ENCODE measurements around the gene KANK3. TPM values are rescaled to one million over a fixed set of nuclear protein-coding genes. Genes with fewer than 3 reads are reported as not detected.
"Not testable (repeated sequence)": the region's sequence is repeated elsewhere in the genome, so short reads cannot be mapped to it uniquely, and the experiment has no call there.

Gene KANK3
- 1 to 10 TPM; 7.4 to 8.7 TPM for total RNA-seq

GRCh38 chr19:8342684-8343482 lies at the start of gene KANK3:
KANK3 (minus strand) TSS chr19:8343262; CDS start chr19:8337828, 5,434 bp downstream.
- H3K27me3 Mint-ChIP-seq: peaks cover 16% of the 10 kb centered on the region
- H3K9me3 Mint-ChIP-seq: no peaks in the 10 kb centered on the region
- H3K4me1 Mint-ChIP-seq: peaks cover 21% of the 10 kb centered on the region
- H3K27ac Mint-ChIP-seq: peak within 1 kb of the TSS; percentile 64
- H3K36me3 Mint-ChIP-seq (ENCODE audit: low read depth): no peaks in the 10 kb centered on the region
- CTCF ChIA-PET: interaction anchor here (3.6 kb wide), 1 partner anchor 11 kb away, joined by 28 read pairs; no protein-coding TSS in a partner anchor
- DNase-seq: peak; percentile 95
- POLR2A ChIA-PET: interaction anchor here (0.5 to 2.8 kb wide), 7 partner anchors 8 to 119 kb away, joined by 3 to 12 read pairs (median 4); partner anchors contain the start of genes NDUFA7 and RPS28
- H3K4me3 Mint-ChIP-seq: peak within 1 kb of the TSS; percentile 82

- no peak overlapping the region for H3K4me3 Mint-ChIP-seq
- POLR2A ChIA-PET: interaction anchor here (3.1 kb wide), 1 partner anchor 57 kb away, joined by 8 read pairs; no protein-coding TSS in a partner anchor
- H3K4me1 Mint-ChIP-seq: peaks cover 42% of the 10 kb centered on the region
- H3K36me3 Mint-ChIP-seq (ENCODE audit: low read depth): peaks cover 6% of the 10 kb centered on the region
- DNase-seq: no peak
- no peaks in the 10 kb centered on the region for H3K9me3 Mint-ChIP-seq
- CTCF ChIA-PET: interaction anchor here (1.0 to 2.2 kb wide), 2 partner anchors 21 to 38 kb away, joined by 6 to 10 read pairs; partner anchors contain the start of gene MARCHF2
- H3K27me3 Mint-ChIP-seq: no peaks in the 10 kb centered on the region
- H3K27ac Mint-ChIP-seq: no peak overlapping the region
Measured at GRCh38 chr19:8392017-8392591, 49.0 kb upstream of the KANK3 start.

- H3K9me3 Mint-ChIP-seq: peaks cover 2% of the 10 kb centered on the region
- peaks cover 39% of the 10 kb centered on the region for H3K4me1 Mint-ChIP-seq
Measured at GRCh38 chr19:8391198-8392016, 48.3 kb upstream of the KANK3 start.

GRCh38 chr19:8390617-8390981 lies 47.5 kb upstream of the KANK3 start:
- CTCF ChIA-PET: interaction anchor here (1.1 to 2.2 kb wide), 6 partner anchors 23 to 188 kb away, joined by 3 to 10 read pairs (median 4); partner anchors contain the start of gene MARCHF2
- H3K27me3 Mint-ChIP-seq: no peaks in the 10 kb centered on the region
- peak overlapping the region; percentile 71 for H3K4me3 Mint-ChIP-seq
- peaks cover 10% of the 10 kb centered on the region for H3K36me3 Mint-ChIP-seq (ENCODE audit: low read depth)
- POLR2A ChIA-PET: interaction anchor here (1.0 to 3.1 kb wide), 11 partner anchors 11 to 385 kb away, joined by 3 to 12 read pairs (median 6); partner anchors contain the start of genes HNRNPM, MARCHF2, MYO1F and NDUFA7
- DNase-seq: peak; percentile 97
- peaks cover 2% of the 10 kb centered on the region for H3K9me3 Mint-ChIP-seq
- peaks cover 34% of the 10 kb centered on the region for H3K4me1 Mint-ChIP-seq
- peak overlapping the region; percentile 58 for H3K27ac Mint-ChIP-seq

More at GRCh38 chr19:8391198-8392016, 48.3 kb upstream of the KANK3 start:
- Mint-ChIP-seq H3K36me3 (ENCODE audit: low read depth) (peaks cover 10% of the 10 kb centered on the region), H3K27me3 (no peaks in the 10 kb centered on the region), H3K27ac (peak overlapping the region; percentile 58), H3K4me3 (peak overlapping the region; percentile 71)
- DNase-seq: no peak
- ChIA-PET POLR2A (interaction anchor here (1.0 to 3.1 kb wide), 8 partner anchors 12 to 186 kb away, joined by 3 to 12 read pairs (median 8); partner anchors contain the start of genes HNRNPM, MARCHF2, MYO1F and NDUFA7), CTCF (interaction anchor here (1.0 to 2.2 kb wide), 5 partner anchors 22 to 187 kb away, joined by 3 to 10 read pairs (median 6); partner anchors contain the start of gene MARCHF2)

- H3K36me3 Mint-ChIP-seq (ENCODE audit: low read depth): peaks cover 10% of the 10 kb centered on the region
- H3K27me3 Mint-ChIP-seq: no peaks in the 10 kb centered on the region
- peak within 1 kb of the TSS; percentile 93 for H3K4me3 Mint-ChIP-seq
- ChIA-PET POLR2A (interaction anchor here (0.6 to 3.1 kb wide), 13 partner anchors 11 to 384 kb away, joined by 3 to 12 read pairs (median 3); partner anchors contain the start of genes HNRNPM, MARCHF2, MYO1F and NDUFA7), CTCF (interaction anchor here (1.1 to 1.6 kb wide), 5 partner anchors 23 to 189 kb away, joined by 3 to 9 read pairs (median 3); partner anchors contain the start of gene MARCHF2)
- H3K4me1 Mint-ChIP-seq: peaks cover 34% of the 10 kb centered on the region
- peak within 1 kb of the TSS; percentile 98 for H3K27ac Mint-ChIP-seq
- peaks cover 2% of the 10 kb centered on the region for H3K9me3 Mint-ChIP-seq
- peak; percentile 100 for DNase-seq
Measured at GRCh38 chr19:8389891-8390616, 47.0 kb upstream of the KANK3 start, which contains the start of gene RAB11B. RAB11B (plus strand) TSS chr19:8390360; CDS start chr19:8390417, 57 bp downstream.

GRCh38 chr19:8388612-8388958 lies 45.5 kb upstream of the KANK3 start:
- H3K9me3 Mint-ChIP-seq: peaks cover 2% of the 10 kb centered on the region
- H3K36me3 Mint-ChIP-seq (ENCODE audit: low read depth): peaks cover 10% of the 10 kb centered on the region
- CTCF ChIA-PET: interaction anchor here (1.2 kb wide), 1 partner anchor 24 kb away, joined by 3 read pairs; the partner anchor contains the start of gene MARCHF2
- peak overlapping the region; percentile 24 for H3K4me3 Mint-ChIP-seq
- peaks cover 37% of the 10 kb centered on the region for H3K4me1 Mint-ChIP-seq
- no peaks in the 10 kb centered on the region for H3K27me3 Mint-ChIP-seq
- no peak for DNase-seq
- POLR2A ChIA-PET: no interaction called here
- H3K27ac Mint-ChIP-seq: no peak overlapping the region

- Mint-ChIP-seq H3K36me3 (ENCODE audit: low read depth) (peaks cover 9% of the 10 kb centered on the region), H3K4me1 (peaks cover 35% of the 10 kb centered on the region), H3K27me3 (no peaks in the 10 kb centered on the region), H3K9me3 (peaks cover 2% of the 10 kb centered on the region), H3K4me3 (peak overlapping the region; percentile 41), H3K27ac (no peak overlapping the region)
- ChIA-PET CTCF (interaction anchor here (1.2 kb wide), 1 partner anchor 25 kb away, joined by 3 read pairs; the partner anchor contains the start of gene MARCHF2), POLR2A (no interaction called here)
- no peak for DNase-seq
Measured at GRCh38 chr19:8387688-8388611, 44.9 kb upstream of the KANK3 start.

GRCh38 chr19:8386990-8387389 lies 43.9 kb upstream of the KANK3 start:
- Mint-ChIP-seq H3K27ac (no peak overlapping the region), H3K36me3 (ENCODE audit: low read depth) (peaks cover 8% of the 10 kb centered on the region), H3K9me3 (peaks cover 2% of the 10 kb centered on the region), H3K27me3 (no peaks in the 10 kb centered on the region), H3K4me1 (peaks cover 29% of the 10 kb centered on the region), H3K4me3 (no peak overlapping the region)
- DNase-seq: no peak
- POLR2A ChIA-PET: no interaction called here
- CTCF ChIA-PET: interaction anchor here (0.6 to 1.0 kb wide), 4 partner anchors 26 to 118 kb away, joined by 3 to 4 read pairs (median 3); partner anchors contain the start of gene MARCHF2

GRCh38 chr19:8386419-8386818 lies 43.4 kb upstream of the KANK3 start:
- H3K4me1 Mint-ChIP-seq: peaks cover 24% of the 10 kb centered on the region
- H3K27ac Mint-ChIP-seq; POLR2A ChIA-PET; H3K27me3 Mint-ChIP-seq; H3K4me3 Mint-ChIP-seq; H3K9me3 Mint-ChIP-seq; H3K36me3 Mint-ChIP-seq (ENCODE audit: low read depth); DNase-seq: not testable (repeated sequence)
- CTCF ChIA-PET: interaction anchor here (0.9 to 1.0 kb wide), 3 partner anchors 27 to 117 kb away, joined by 3 read pairs; partner anchors contain the start of gene MARCHF2

GRCh38 chr19:8385566-8385965 lies 42.5 kb upstream of the KANK3 start:
- H3K4me3 Mint-ChIP-seq; H3K27me3 Mint-ChIP-seq; H3K27ac Mint-ChIP-seq; DNase-seq; H3K36me3 Mint-ChIP-seq (ENCODE audit: low read depth); POLR2A ChIA-PET; H3K9me3 Mint-ChIP-seq: not testable (repeated sequence)
- CTCF ChIA-PET: interaction anchor here (0.7 kb wide), 1 partner anchor 31 kb away, joined by 3 read pairs; no protein-coding TSS in a partner anchor
- H3K4me1 Mint-ChIP-seq: peaks cover 18% of the 10 kb centered on the region

GRCh38 chr19:8385103-8385502 lies 42.0 kb upstream of the KANK3 start:
- H3K27ac Mint-ChIP-seq; H3K27me3 Mint-ChIP-seq; H3K9me3 Mint-ChIP-seq; H3K4me3 Mint-ChIP-seq; H3K36me3 Mint-ChIP-seq (ENCODE audit: low read depth); DNase-seq; POLR2A ChIA-PET: not testable (repeated sequence)
- H3K4me1 Mint-ChIP-seq: peaks cover 18% of the 10 kb centered on the region
- CTCF ChIA-PET: interaction anchor here (0.7 kb wide), 1 partner anchor 31 kb away, joined by 3 read pairs; no protein-coding TSS in a partner anchor

Data from activated CD4-positive, alpha-beta memory T cell treated with anti-CD3 and anti-CD28 coated beads, Interleukin-2, amount 10 ng/mL, durations not matched to agents 7 days and 5 days (primary cell).